HepG2 (cell line): ENCODE data around the gene TCF25. TPM values are rescaled to one million over a fixed set of nuclear protein-coding genes. Genes with fewer than 3 reads are reported as not detected.
A peak's percentile ranks its signal among the peaks of the same experiment; 100 is the strongest.

Experiments
- AGO1 ChIP-seq: fragments of 200-400 bp; formaldehyde crosslinking; IDR thresholded peaks from 2 replicates; pipeline ENCODE4 v1.6.1; 2017; ENCODE audit warnings: mild to moderate bottlenecking, low read depth, low read length, moderate library complexity; ENCODE audit not compliant: poor library complexity, severe bottlenecking
- FOXC1 ChIP-seq: sonication (generic); formaldehyde crosslinking; IDR thresholded peaks from 2 replicates; pipeline ENCODE4 v1.8.0; 2022; ENCODE audit warnings: mild to moderate bottlenecking, missing genetic modification reagents, borderline replicate concordance
- MTA1 ChIP-seq: sonication (generic); formaldehyde crosslinking; IDR thresholded peaks from 2 replicates; pipeline ENCODE4 v1.4.0; 2020; ENCODE audit warnings: missing genetic modification reagents, mild to moderate bottlenecking, borderline replicate concordance
- PATZ1 ChIP-seq: sonication (generic); formaldehyde crosslinking; IDR thresholded peaks from 2 replicates; pipeline ENCODE4 v1.4.0; 2020; ENCODE audit warnings: missing genetic modification reagents
- POLR2AphosphoS5 ChIP-seq: IDR thresholded peaks from 2 replicates; pipeline ENCODE4 v1.6.1; 2012; ENCODE audit warnings: low read depth, low read length
- RXRB ChIP-seq: IDR thresholded peaks from 2 replicates; pipeline ENCODE4 v1.6.1; 2016; ENCODE audit warnings: borderline replicate concordance, missing genetic modification reagents, missing compliant biosample characterization
- THRA ChIP-seq: sonication (generic); formaldehyde crosslinking; IDR thresholded peaks from 2 replicates; pipeline ENCODE4 v1.4.0; 2020; ENCODE audit warnings: missing genetic modification reagents, borderline replicate concordance
- polyA plus RNA-seq, 8 experiments: library from polyadenylated mRNA; depleted of rRNA in 3 of 8; stranded (reverse) in 7 of 8; unstranded in 1 of 8; fragments of >200 nt; fragmentation: Illumina TruSeq in 4 of 8; extraction: Trizol in 4 of 8; gene quantifications; 2 replicates each; pipeline versions ENCODE4 v1.2.1 to v1.2.3, GENCODE V29; 2011 to 2016; ENCODE audit warnings: low read depth in 4 of 8, missing spikeins in 1 of 8, mixed read lengths in 1 of 8; ENCODE audit not compliant: insufficient read depth in 1 of 8
- total RNA-seq, 5 experiments: library from RNA; depleted of rRNA; stranded (reverse); fragments of >200 nt; fragmentation: Illumina TruSeq; extraction: Trizol; gene quantifications; 2 replicates each; pipeline ENCODE4 v1.2.3, GENCODE V29; 2016; ENCODE audit warnings: low read depth in 1 of 5
- TF ChIP-seq, protein P1 (sequence below): sonication (generic); formaldehyde crosslinking; IDR thresholded peaks from 2 replicates; pipeline ENCODE4 v1.4.0; 2020; ENCODE audit warnings: mild to moderate bottlenecking, missing genetic modification reagents
- TF ChIP-seq, protein P2 (sequence below): sonication (generic); formaldehyde crosslinking; IDR thresholded peaks from 2 replicates; pipeline ENCODE4 v1.4.0; 2020; ENCODE audit warnings: mild to moderate bottlenecking, missing genetic modification reagents, borderline replicate concordance
- TF ChIP-seq, protein P3 (sequence below): sonication (generic); formaldehyde crosslinking; IDR thresholded peaks from 2 replicates; pipeline ENCODE4 v1.9.0; 2022; ENCODE audit warnings: missing genetic modification reagents, mild to moderate bottlenecking, borderline replicate concordance

Gene TCF25
- total and polyA plus RNA-seq, 2 of the 13 experiments (the other 11 are each of a cell fraction or from before 2014, with no cell fraction given) = 138 to 206 TPM

GRCh38 chr16:89921131-89921701, 47.8 kb downstream of the TCF25 start (continued):
- TF ChIP-seq, protein P1, sequence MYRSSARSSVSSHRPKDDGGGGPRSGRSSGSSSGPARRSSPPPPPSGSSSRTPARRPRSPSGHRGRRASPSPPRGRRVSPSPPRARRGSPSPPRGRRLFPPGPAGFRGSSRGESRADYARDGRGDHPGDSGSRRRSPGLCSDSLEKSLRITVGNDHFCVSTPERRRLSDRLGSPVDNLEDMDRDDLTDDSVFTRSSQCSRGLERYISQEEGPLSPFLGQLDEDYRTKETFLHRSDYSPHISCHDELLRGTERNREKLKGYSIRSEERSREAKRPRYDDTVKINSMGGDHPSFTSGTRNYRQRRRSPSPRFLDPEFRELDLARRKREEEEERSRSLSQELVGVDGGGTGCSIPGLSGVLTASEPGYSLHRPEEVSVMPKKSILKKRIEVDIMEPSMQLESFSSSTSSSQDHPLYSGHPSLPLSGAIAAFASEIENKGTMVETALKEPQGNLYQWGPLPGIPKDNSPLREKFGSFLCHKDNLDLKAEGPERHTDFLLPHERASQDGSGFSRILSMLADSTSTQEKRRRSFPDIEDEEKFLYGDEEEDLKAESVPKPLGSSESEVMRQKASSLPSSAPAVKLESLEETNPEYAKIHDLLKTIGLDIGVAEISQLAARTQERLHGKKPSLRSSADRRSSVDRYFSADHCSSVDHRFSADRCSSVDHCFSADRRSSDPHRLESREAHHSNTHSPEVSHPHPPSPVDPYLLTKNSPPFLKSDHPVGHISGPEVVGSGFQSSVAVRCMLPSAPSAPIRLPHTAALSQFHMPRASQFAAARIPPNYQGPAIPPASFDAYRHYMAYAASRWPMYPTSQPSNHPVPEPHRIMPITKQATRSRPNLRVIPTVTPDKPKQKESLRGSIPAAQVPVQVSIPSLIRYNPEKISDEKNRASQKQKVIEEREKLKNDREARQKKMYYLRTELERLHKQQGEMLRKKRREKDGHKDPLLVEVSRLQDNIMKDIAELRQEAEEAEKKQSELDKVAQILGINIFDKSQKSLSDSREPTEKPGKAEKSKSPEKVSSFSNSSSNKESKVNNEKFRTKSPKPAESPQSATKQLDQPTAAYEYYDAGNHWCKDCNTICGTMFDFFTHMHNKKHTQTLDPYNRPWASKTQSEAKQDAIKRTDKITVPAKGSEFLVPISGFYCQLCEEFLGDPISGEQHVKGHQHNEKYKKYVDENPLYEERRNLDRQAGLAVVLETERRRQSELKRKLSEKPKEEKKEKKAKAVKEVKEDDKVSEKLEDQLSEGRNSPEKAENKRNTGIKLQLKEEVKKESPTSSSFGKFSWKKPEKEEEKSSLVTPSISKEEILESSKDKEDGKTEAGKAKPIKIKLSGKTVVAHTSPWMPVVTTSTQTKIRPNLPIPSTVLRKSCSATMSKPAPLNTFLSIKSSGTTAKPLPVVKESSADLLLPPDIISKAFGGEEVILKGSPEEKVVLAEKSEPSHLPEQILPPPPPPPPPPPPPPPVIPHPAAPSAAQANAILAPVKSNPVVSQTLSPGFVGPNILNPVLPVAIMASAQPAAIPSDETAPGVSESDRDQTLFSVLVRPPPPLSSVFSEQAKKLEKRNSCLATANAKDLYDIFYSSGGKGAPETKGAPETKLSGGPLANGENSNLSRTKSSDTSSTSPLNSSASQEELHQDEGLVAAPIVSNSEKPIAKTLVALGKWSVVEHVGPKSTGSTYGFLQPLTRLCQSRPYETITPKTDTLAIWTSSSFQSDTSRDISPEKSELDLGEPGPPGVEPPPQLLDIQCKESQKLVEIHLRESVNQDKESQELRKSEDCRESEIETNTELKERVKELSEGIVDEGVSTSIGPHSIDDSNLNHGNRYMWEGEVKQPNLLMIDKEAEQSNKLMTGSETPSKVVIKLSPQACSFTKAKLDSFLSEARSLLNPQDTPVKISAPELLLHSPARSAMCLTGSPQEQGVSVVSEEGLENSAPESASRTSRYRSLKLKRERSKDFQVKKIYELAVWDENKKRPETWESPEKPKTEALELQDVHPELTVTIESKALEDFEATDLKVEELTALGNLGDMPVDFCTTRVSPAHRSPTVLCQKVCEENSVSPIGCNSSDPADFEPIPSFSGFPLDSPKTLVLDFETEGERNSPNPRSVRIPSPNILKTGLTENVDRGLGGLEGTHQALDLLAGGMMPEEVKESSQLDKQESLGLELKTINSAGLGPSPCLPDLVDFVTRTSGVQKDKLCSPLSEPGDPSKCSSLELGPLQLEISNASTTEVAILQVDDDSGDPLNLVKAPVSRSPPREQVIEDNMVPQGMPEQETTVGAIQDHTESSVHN = peak; percentile 89
- TF ChIP-seq, protein P2, sequence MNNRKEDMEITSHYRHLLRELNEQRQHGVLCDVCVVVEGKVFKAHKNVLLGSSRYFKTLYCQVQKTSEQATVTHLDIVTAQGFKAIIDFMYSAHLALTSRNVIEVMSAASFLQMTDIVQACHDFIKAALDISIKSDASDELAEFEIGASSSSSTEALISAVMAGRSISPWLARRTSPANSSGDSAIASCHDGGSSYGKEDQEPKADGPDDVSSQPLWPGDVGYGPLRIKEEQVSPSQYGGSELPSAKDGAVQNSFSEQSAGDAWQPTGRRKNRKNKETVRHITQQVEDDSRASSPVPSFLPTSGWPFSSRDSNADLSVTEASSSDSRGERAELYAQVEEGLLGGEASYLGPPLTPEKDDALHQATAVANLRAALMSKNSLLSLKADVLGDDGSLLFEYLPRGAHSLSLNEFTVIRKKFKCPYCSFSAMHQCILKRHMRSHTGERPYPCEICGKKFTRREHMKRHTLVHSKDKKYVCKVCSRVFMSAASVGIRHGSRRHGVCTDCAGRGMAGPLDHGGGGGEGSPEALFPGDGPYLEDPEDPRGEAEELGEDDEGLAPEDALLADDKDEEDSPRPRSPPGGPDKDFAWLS (CRISPR knock-in tag) = peak; percentile 88; the same call in 1 of the 2 replicates
- TF ChIP-seq PATZ1 (0 out of 2 replicates have a peak, but pooled peaks have one; percentile 42), RXRB (0 out of 2 replicates have a peak, but pooled peaks have one; percentile 25), MTA1 (CRISPR knock-in tag) (0 out of 2 replicates have a peak, but pooled peaks have one; percentile 22), AGO1 (no peak), POLR2AphosphoS5 (no peak), THRA (CRISPR knock-in tag) (peak; percentile 92), FOXC1 (CRISPR knock-in tag) (no peak)
- TF ChIP-seq, protein P3, sequence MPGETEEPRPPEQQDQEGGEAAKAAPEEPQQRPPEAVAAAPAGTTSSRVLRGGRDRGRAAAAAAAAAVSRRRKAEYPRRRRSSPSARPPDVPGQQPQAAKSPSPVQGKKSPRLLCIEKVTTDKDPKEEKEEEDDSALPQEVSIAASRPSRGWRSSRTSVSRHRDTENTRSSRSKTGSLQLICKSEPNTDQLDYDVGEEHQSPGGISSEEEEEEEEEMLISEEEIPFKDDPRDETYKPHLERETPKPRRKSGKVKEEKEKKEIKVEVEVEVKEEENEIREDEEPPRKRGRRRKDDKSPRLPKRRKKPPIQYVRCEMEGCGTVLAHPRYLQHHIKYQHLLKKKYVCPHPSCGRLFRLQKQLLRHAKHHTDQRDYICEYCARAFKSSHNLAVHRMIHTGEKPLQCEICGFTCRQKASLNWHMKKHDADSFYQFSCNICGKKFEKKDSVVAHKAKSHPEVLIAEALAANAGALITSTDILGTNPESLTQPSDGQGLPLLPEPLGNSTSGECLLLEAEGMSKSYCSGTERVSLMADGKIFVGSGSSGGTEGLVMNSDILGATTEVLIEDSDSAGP (CRISPR knock-in tag) = 0 out of 2 replicates have a peak, but pooled peaks have one; percentile 7
